ENCODE results near the gene CCDC47.
"Not testable (repeated sequence)": the region's sequence is repeated elsewhere in the genome, so short reads cannot be mapped to it uniquely, and the experiment has no call there.

CCDC47 gene

DNA sequence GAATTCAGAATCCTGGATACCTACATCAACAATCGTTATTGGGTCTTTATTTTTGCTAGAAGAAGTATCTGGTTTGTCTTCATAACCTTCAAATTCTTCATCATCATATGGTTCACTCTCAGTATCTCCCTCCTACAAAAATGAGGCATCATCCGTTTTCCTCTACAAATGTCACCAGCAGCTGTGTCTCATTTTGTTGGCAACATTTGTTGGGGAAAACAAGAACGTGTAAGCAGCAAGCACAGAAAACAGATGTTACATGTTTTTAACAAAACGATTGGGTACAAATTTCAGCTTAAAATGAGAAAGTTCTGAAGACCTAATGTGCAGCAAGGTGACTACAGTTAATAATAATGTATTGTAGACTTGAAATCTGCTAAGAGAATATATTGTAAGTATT lies 8.7 kb downstream of the CCDC47 start:
- Mint-ChIP-seq H3K27ac (no peak overlapping the region), H3K4me1 (peaks cover 17% of the 10 kb centered on the region), H3K4me3 (no peak overlapping the region), H3K9me3 (no peaks in the 10 kb centered on the region), H3K36me3 (peaks cover 95% of the 10 kb centered on the region)
- no peak for DNase-seq (ENCODE audit: low spot score in 2 of 2)
- no peak for ATAC-seq

DNA sequence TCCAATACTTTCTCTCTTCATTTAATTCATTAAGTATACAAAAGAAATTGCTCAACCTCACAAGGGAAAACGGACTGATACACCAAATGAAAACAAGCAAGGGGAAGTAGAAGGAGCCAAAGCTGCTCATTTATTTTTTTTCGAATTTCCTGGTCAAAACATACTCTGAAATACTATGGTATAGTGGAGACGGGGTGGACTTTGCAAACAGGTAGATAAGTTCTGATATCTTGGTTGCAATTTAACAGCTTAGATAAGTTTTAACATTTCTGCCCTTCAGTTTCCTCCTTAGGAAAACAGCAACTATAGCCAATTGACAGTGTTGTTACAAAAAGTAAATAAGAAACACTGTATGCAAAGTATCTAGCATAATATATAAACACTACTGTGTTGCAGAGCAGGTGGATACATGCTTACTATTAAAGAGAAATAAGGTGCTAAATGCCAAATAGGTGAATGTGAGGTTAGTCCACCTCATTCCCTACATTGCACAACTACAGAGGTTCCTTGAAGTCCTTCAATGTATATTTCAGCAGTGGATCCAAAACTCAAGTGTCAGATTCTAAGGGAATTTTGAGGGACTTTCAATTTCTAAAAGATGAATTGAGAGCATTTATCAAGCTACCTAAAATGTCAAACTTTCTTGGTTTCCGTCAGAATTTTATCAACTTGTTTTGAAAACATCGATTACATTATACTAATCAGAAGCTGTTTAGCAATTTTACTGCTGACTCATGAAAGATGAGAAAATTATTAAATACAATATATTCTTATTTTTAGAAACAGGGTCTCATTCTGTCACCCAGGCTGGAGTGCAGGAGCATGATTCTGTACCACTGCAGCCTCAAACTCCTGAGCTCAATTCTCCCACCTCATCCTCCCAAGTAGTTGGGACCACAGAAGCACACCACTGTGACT lies 11.0 kb downstream of the CCDC47 start:
- Mint-ChIP-seq H3K36me3 (peaks cover 95% of the 10 kb centered on the region), H3K27ac (no peak overlapping the region), H3K4me3 (no peak overlapping the region), H3K9me3 (no peaks in the 10 kb centered on the region), H3K4me1 (peaks cover 7% of the 10 kb centered on the region)
- ATAC-seq (no peak), DNase-seq (ENCODE audit: low spot score in 2 of 2) (no peak)

DNA sequence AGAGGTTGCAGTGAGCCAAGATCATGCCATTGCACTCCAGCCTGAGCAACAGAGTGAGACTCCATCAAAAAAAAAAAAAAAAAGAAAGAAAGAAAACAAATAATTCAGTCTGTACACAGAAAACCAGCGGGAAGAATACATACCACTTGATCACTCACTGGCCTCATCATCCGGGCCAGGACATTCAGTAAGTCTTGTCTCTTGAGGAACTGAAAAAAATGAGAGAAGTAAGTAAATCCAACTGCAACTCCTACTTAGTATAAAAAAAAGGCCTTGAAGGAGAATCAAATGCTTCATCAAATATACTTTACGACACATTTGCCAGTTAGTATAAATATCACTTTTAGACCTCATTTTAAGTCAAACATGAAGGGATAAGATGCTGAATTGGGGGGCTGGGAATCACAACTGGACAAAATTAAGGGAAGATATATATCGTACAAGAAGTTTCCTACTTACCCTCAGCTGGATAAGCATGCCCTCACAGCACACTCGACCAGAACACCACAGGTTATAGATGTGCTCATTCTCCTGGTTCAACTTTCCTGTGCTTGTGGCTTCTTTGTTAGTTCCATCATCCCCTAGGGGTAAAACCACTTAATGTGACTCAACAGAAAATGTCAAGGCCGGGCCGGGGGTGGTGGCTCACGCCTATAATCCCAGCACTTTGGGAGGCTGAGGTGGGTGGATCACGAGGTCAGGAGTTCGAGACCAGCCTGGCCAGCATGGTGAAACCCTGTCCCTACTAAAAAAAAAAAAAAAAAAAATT lies 12.4 kb downstream of the CCDC47 start:
- ATAC-seq (peak; percentile 71), DNase-seq (ENCODE audit: low spot score in 2 of 2) (no peak)
- H3K4me1 Mint-ChIP-seq = peaks cover 4% of the 10 kb centered on the region

DNA sequence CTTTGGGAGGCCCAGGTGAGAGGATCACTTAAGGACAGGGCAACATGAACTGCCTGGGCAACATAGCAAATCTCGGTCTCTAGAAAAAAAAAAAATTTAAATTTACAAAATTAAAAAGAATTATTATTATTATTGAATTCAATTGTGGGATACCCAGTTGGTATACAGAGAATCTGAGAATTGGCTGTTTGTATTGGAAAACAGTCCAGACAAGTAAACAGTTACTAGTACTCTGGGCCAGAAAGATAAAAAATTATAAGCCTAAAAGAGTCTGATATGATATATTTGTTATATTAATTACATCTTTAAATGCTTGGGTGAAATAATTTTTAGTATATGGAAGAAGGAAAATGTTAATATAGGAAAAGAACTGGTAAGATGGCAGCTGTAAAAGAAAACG lies 15.0 kb downstream of the CCDC47 start:
- no peak overlapping the region for H3K4me3 Mint-ChIP-seq
- H3K36me3 Mint-ChIP-seq = peaks cover 100% of the 10 kb centered on the region
- DNase-seq (ENCODE audit: low spot score in 2 of 2) (no peak), ATAC-seq (no peak)
- no peaks in the 10 kb centered on the region for H3K9me3 Mint-ChIP-seq
- peak overlapping the region; percentile 51 for H3K27ac Mint-ChIP-seq
- H3K4me1 Mint-ChIP-seq = no peaks in the 10 kb centered on the region

More for the DNA sequence above, 12.4 kb downstream of the CCDC47 start:
- Mint-ChIP-seq H3K27ac (no peak overlapping the region), H3K36me3 (peaks cover 100% of the 10 kb centered on the region), H3K9me3 (no peaks in the 10 kb centered on the region), H3K4me3 (no peak overlapping the region)

DNA sequence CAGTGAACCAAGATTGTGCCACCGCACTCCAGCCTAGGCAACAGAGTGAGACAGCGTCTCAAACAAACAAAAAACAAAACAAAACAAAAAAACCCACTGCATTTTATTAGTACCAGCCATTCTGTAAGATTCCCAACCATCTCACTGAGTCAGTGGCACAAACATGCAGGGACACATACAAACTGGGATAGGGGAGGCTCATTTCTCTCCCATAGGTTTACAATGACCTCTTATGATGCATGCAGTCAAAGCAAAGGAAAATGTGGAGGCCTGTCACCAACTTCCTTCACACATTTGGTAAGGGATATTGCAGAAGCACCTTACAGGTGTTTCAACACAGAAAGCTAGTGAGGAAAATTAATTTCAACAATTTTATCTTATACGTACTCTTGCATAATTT lies 19.4 kb downstream of the CCDC47 start:
- peaks cover 100% of the 10 kb centered on the region for H3K36me3 Mint-ChIP-seq
- H3K4me1 Mint-ChIP-seq = peaks cover 13% of the 10 kb centered on the region
- H3K27ac Mint-ChIP-seq = no peak overlapping the region
- no peaks in the 10 kb centered on the region for H3K9me3 Mint-ChIP-seq
- no peak for DNase-seq (ENCODE audit: low spot score in 2 of 2)
- ATAC-seq = no peak
- H3K4me3 Mint-ChIP-seq = no peak overlapping the region

DNA sequence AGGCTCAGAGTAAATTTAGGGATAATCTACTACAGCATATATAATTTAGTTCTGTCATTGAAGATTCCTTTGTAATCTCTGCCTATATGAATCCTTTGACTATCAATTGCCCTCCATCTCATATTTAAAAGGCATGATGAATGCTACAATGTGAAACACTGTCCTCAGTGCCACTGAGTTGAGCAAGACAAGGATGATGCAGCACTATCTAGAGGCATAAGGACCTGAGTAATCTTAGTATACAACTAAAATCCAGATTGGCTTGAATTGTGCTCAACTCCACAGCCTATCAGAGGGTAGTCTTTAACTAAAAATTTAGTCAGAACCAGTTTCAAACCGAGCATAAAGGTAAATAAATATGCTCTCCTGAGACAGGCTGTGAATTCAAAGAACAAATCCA lies 20.2 kb downstream of the CCDC47 start:
- Mint-ChIP-seq H3K4me3 (no peak overlapping the region), H3K27ac (peak overlapping the region; percentile 76), H3K36me3 (peaks cover 100% of the 10 kb centered on the region), H3K9me3 (no peaks in the 10 kb centered on the region), H3K4me1 (peaks cover 13% of the 10 kb centered on the region)
- ATAC-seq (no peak), DNase-seq (ENCODE audit: low spot score in 2 of 2) (no peak)

DNA sequence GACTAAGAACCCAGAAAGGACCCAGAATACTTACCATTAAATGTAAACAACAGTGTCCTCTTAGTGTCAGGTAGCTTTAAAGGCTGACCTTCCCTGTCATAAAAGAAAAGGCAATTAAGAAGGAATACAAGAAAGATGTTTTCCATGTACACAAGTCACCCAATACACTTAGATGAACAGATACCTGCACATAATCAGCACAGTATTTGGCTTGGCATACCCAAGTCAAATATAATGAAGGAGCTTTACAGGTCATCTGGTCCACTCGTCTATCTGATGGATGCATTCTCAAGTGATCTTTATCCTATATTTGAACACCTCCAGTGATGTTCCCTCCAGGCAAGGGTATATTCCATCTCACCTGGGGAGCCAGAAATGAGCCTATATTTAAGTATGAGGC lies 20.7 kb downstream of the CCDC47 start:
- DNase-seq (ENCODE audit: low spot score in 2 of 2) (no peak), ATAC-seq (no peak)
- Mint-ChIP-seq H3K27ac (peak overlapping the region; percentile 76), H3K4me3 (no peak overlapping the region), H3K4me1 (peaks cover 13% of the 10 kb centered on the region), H3K9me3 (no peaks in the 10 kb centered on the region), H3K36me3 (peaks cover 100% of the 10 kb centered on the region)

DNA sequence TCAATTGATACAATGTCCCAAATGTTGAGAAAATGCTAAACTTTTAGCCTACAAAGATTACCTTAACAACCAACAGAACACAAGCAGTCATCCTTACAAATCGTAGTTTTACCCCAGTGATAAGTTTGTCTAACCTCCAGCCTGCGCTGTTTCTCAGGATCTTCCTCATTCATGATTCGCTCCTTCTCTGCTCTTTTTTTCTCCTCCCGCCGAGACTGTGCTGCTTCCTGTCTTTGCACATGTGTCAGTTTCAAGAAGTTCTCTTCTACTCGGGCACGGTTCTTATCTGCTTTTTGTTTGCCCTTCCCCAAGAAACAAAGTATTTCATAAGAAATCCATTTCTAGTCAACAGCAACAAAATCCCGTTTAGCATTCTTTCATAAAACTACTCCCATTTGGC lies 21.6 kb downstream of the CCDC47 start:
- ATAC-seq = no peak
- Mint-ChIP-seq H3K9me3 (no peaks in the 10 kb centered on the region), H3K27ac (peak overlapping the region; percentile 88), H3K4me3 (peak overlapping the region; percentile 41), H3K4me1 (peaks cover 13% of the 10 kb centered on the region), H3K36me3 (peaks cover 100% of the 10 kb centered on the region)
- DNase-seq (ENCODE audit: low spot score in 2 of 2) = no peak

DNA sequence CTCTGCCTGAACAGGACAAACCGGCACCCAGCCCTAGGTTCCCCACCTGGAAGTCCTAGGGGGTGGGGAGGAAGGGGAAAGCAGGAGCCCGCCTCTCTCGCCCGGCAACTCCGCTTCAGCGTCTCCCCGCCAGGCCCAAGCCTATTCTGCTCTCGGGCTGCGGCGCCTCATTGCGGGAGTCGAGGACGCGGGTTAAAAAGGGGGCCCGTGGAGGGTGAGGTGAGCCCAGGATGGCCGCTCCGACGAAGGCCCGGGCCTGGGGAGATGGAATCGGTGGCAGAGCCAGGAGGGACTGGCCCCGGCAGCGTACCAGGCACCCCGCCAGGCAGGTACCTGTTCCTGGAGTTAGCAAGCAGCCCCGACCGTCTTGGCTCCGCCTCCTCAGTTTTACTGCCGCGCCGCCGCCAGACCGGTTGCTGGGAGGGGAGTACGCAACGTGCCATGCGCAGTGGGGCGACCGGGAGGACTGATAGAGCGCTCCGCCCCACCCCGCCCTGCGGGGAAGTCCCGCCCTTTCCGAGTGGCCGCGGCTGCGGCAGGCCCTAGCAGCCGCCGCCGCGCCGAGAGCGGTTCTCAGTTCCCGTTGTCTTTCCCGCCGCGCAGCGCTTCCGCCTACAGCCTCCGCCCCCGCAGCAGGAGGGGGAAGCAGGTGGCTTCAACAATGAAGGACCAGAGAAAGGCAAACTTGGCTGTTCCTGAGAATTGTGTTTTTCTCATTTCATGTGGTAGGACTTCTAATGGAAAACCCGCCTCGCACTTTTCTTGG lies 31.8 kb downstream of the CCDC47 start, which contains the start of gene STRADA:
STRADA (minus strand) TSS at position 392 of the 766 bp plus-strand sequence. CDS start 13,430 bp downstream, outside the sequence.
- peak; percentile 95 to 99 for DNase-seq (ENCODE audit: low spot score in 2 of 2)
- Mint-ChIP-seq H3K4me3 (peak within 1 kb of the TSS; percentile 88), H3K9me3 (no peaks in the 10 kb centered on the region), H3K4me1 (peaks cover 23% of the 10 kb centered on the region), H3K27ac (peak within 1 kb of the TSS; percentile 97), H3K36me3 (peaks cover 35% of the 10 kb centered on the region)
- ATAC-seq = peak; percentile 93

DNA sequence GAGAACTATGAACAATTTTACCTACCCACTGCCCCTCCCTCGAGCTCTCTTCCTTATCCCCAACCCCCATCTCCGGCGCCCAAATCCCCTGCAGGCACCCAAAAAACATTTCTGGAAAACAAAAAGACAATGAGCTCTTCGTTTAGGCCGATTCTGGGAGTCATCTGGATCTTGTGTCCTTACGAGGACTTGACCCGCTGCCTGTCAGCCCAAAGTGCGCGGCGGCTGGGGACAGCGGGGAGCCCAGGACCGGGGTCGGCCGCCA lies 32.3 kb downstream of the CCDC47 start:
- ATAC-seq (no peak), DNase-seq (ENCODE audit: low spot score in 2 of 2) (no peak)
- peak overlapping the region; percentile 88 for H3K4me3 Mint-ChIP-seq
- peaks cover 30% of the 10 kb centered on the region for H3K36me3 Mint-ChIP-seq
- H3K27ac Mint-ChIP-seq = peak overlapping the region; percentile 97
- no peaks in the 10 kb centered on the region for H3K9me3 Mint-ChIP-seq
- peaks cover 23% of the 10 kb centered on the region for H3K4me1 Mint-ChIP-seq

DNA sequence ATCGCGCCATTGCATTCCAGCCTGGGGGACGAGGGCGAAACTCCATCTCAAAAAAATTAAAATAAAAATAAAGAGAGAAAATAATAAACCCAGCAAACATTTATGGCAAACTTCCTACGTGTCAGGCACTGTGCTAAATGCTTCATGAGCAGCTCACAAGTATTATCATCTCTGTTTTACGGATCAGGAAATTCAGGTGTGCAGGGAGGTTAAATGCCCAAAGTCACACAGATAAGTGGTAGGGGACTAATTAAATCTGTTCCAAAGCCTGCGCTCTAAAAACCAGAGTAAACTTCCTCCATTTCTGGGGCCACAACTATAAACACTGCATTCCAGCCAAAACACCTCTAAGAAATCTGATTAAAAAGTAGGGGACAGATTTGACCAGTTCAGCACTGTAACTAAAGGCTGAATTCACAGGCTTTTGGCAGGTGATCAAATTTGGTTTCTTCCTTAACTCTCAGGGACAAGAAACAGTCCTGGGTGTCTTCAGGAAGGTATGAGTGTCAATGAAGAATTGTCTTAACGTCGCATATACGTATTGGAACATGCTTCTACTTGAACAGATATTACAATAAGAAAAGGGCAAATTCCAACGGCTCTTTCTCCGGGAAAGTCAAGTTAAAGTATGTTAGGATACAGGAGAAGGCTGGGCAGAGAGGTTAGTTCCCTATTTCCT lies 32.8 kb downstream of the CCDC47 start:
- DNase-seq (ENCODE audit: low spot score in 2 of 2) = no peak
- no peaks in the 10 kb centered on the region for H3K9me3 Mint-ChIP-seq
- peak overlapping the region; percentile 88 for H3K4me3 Mint-ChIP-seq
- H3K36me3 Mint-ChIP-seq = peaks cover 26% of the 10 kb centered on the region
- peak overlapping the region; percentile 97 for H3K27ac Mint-ChIP-seq
- peaks cover 23% of the 10 kb centered on the region for H3K4me1 Mint-ChIP-seq
- no peak for ATAC-seq

DNA sequence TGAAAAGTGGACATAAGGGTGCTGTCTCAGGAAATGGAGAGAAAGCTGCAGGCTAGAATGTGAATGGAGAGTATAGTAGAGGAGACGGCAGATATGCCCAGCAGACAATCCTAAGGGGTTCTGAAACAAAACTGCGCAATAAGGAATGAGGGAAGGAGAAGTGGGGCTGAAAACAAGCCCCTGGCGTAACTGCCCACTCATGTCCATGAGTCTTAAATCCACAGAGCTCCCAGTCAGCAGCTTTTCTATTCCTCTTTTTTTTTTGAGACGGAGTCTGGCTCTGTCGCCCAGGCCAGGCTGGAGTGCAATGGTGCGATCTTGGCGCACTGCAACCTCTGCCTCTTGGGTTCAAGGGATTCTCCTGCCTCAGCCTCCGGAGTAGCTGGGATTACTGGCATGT lies 37.7 kb downstream of the CCDC47 start:
- H3K4me3 Mint-ChIP-seq = no peak overlapping the region
- H3K4me1 Mint-ChIP-seq = peaks cover 14% of the 10 kb centered on the region
- H3K36me3 Mint-ChIP-seq = no peaks in the 10 kb centered on the region
- no peaks in the 10 kb centered on the region for H3K9me3 Mint-ChIP-seq
- DNase-seq (ENCODE audit: low spot score in 2 of 2) = no peak
- H3K27ac Mint-ChIP-seq = no peak overlapping the region
- no peak for ATAC-seq

DNA sequence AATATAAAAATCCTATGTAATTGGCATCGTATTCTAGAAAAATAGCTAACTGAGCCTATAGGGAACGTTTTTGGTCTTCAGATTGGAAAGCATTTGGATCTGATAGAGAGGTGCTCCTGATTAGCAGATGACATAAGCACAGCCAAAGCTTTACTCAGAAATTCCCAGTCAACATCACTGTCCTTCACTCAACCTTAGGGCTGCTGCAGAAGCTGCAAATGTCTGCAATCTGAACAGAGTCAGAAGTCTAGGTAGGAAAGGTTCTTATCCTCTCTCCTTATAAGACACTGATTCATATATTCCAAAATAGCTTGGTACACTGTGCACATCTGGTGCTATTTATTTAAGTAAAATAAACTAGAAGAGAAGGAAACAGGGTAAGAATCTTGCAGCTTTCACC lies 51.0 kb downstream of the CCDC47 start:
- no peak for DNase-seq (ENCODE audit: low spot score in 2 of 2)
- peaks cover 35% of the 10 kb centered on the region for H3K36me3 Mint-ChIP-seq
- no peaks in the 10 kb centered on the region for H3K9me3 Mint-ChIP-seq
- no peak for ATAC-seq
- no peak overlapping the region for H3K4me3 Mint-ChIP-seq
- H3K4me1 Mint-ChIP-seq = peaks cover 5% of the 10 kb centered on the region
- no peak overlapping the region for H3K27ac Mint-ChIP-seq

DNA sequence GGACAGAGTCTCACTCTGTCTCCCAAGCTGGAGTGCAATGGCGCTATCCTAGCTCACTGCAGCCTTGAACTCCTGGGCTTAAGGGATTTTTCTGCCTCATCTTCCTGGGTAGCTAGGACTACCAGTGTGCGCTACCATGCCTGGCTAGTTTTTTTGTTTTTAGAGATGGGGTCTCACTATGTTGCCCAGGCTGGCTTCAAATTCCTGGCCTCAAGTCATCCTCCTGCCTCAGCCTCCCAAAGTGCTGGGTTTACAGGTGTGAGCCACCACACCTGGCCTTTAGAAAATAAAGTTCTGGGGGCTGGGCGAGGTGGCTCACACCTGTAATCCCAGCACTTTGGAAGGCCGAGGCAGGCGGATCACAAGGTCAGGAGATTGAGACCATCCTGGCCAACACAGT lies 53.2 kb downstream of the CCDC47 start:
- not testable (repeated sequence) for H3K4me1 Mint-ChIP-seq

DNA sequence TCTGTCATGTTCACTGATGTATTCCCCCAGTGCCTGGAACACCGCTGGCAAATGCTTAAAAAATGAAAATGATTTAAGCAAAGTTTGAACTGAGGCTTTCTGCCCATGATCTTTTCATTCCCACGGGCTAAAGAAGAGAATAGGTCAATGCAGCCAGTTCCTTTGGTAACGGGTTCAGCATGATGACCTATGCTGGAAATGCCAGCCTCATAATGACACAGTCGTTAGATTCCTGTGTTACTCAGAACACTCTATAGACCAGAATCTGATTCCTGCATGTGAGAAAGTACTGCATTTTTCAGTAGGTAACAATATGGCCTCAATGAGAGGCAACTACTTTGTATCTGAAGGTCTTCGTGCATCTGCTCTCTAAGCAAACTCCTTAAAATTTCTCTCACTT lies 54.4 kb downstream of the CCDC47 start:
- no peak overlapping the region for H3K4me3 Mint-ChIP-seq
- ATAC-seq = no peak
- no peak overlapping the region for H3K27ac Mint-ChIP-seq

More for the DNA sequence above, 53.2 kb downstream of the CCDC47 start:
- peaks cover 22% of the 10 kb centered on the region for H3K36me3 Mint-ChIP-seq
- DNase-seq (ENCODE audit: low spot score in 2 of 2); ATAC-seq; H3K4me3 Mint-ChIP-seq; H3K9me3 Mint-ChIP-seq; H3K27ac Mint-ChIP-seq: not testable (repeated sequence)

More for the DNA sequence above, 54.4 kb downstream of the CCDC47 start:
- no peak for DNase-seq (ENCODE audit: low spot score in 2 of 2)
- H3K9me3 Mint-ChIP-seq = no peaks in the 10 kb centered on the region
- H3K4me1 Mint-ChIP-seq = peaks cover 5% of the 10 kb centered on the region
- H3K36me3 Mint-ChIP-seq = peaks cover 12% of the 10 kb centered on the region

Data from stimulated activated effector memory CD8-positive, alpha-beta T cell treated with anti-CD3 and anti-CD28 coated beads, Interleukin-12 subunit alpha, Interleukin-12 subunit beta, amount 100 ng/mL, for 72 hours (primary cell).